Fibroblast of peridontal ligament (primary cell): Measurements from ENCODE around the gene DRC1.

Experiments used
- DNase-seq: peaks from one replicate; pipeline ENCODE4 v3.0.0-alpha.2; 2010; ENCODE audit errors: extremely low read depth

The DRC1 gene

GRCh38 chr2:26477911-26478253, 76.2 kb downstream of the DRC1 start, which contains the start of gene OTOF:
Gene OTOF, minus strand, starts transcription at chr2:26478124.
- DNase-seq: peak; percentile 52

- no peak for DNase-seq
These were observed 76.6 kb downstream of the DRC1 start for GRCh38 chr2:26478366-26478765.

GRCh38 chr2:26479131-26479788, 77.5 kb downstream of the DRC1 start:
- no peak for DNase-seq

- no peak for DNase-seq
These were observed 78.3 kb downstream of the DRC1 start for GRCh38 chr2:26479789-26480565.

- no peak for DNase-seq
These were observed 79.1 kb downstream of the DRC1 start for GRCh38 chr2:26480566-26481423.

- DNase-seq: no peak
These were observed 80.0 kb downstream of the DRC1 start for GRCh38 chr2:26481706-26482105.

- DNase-seq: no peak
These were observed 80.7 kb downstream of the DRC1 start for GRCh38 chr2:26482211-26483026.

GRCh38 chr2:26483027-26483326, 81.3 kb downstream of the DRC1 start:
- DNase-seq: no peak

GRCh38 chr2:26483516-26483915, 81.8 kb downstream of the DRC1 start:
- no peak for DNase-seq

GRCh38 chr2:26483957-26484565, 82.3 kb downstream of the DRC1 start:
- DNase-seq: peak; percentile 3

GRCh38 chr2:26484579-26484978, 82.9 kb downstream of the DRC1 start:
- no peak for DNase-seq

- no peak for DNase-seq
These were observed 83.4 kb downstream of the DRC1 start for GRCh38 chr2:26485099-26485498.

GRCh38 chr2:26485725-26486418, 84.2 kb downstream of the DRC1 start:
- no peak for DNase-seq

- no peak for DNase-seq
These were observed 85.1 kb downstream of the DRC1 start for GRCh38 chr2:26486789-26487188.

GRCh38 chr2:26487192-26487591, 85.5 kb downstream of the DRC1 start:
- DNase-seq: no peak

- DNase-seq: no peak
These were observed 86.9 kb downstream of the DRC1 start for GRCh38 chr2:26488463-26489212.

- DNase-seq: no peak
These were observed 87.6 kb downstream of the DRC1 start for GRCh38 chr2:26489213-26489850.

- DNase-seq: no peak
These were observed 89.9 kb downstream of the DRC1 start for GRCh38 chr2:26491563-26492167.
